HG03520 (cell line): ENCODE results near the gene SRPK3.

Source experiments
- ATAC-seq: cut with Tn5 transposase; IDR thresholded peaks from one replicate; pipeline ENCODE4 v1.9.1; 2021; ENCODE audit warnings: mild to moderate bottlenecking, moderate library complexity; ENCODE audit not compliant: unreplicated experiment

Gene SRPK3

GRCh38 chrX:153782871-153783270 lies 2.0 kb downstream of the SRPK3 start:
- ATAC-seq, result no peak

GRCh38 chrX:153783378-153784013 lies 2.7 kb downstream of the SRPK3 start:
- ATAC-seq, result no peak

GRCh38 chrX:153784325-153784967 lies 3.6 kb downstream of the SRPK3 start:
- ATAC-seq, result no peak

- no peak for ATAC-seq
These were observed 5.8 kb downstream of the SRPK3 start for GRCh38 chrX:153786669-153787068.

- ATAC-seq, result no peak
These were observed 8.8 kb downstream of the SRPK3 start for GRCh38 chrX:153789654-153790053.

GRCh38 chrX:153791104-153791852 lies 10.4 kb downstream of the SRPK3 start:
- ATAC-seq, result no peak

GRCh38 chrX:153792368-153792767 lies 11.5 kb downstream of the SRPK3 start:
- no peak for ATAC-seq

- ATAC-seq, result no peak
These were observed 12.4 kb downstream of the SRPK3 start for GRCh38 chrX:153793291-153793690.

GRCh38 chrX:153794018-153794896 lies 13.4 kb downstream of the SRPK3 start, which contains the start of the genes IDH3G and SSR4:
Gene IDH3G (minus strand): TSS chrX:153794375. CDS start chrX:153794326, 49 bp downstream.
Gene SSR4 (plus strand): TSS chrX:153794668. CDS start chrX:153794688, 20 bp downstream.
- ATAC-seq, result peak; percentile 92

- peak; percentile 9 for ATAC-seq
These were observed 14.3 kb downstream of the SRPK3 start for GRCh38 chrX:153794897-153795816.

GRCh38 chrX:153797415-153798015 lies 16.7 kb downstream of the SRPK3 start:
- no peak for ATAC-seq

GRCh38 chrX:153799326-153799725 lies 18.5 kb downstream of the SRPK3 start:
- no peak for ATAC-seq

- no peak for ATAC-seq
These were observed 19.4 kb downstream of the SRPK3 start for GRCh38 chrX:153800177-153800722.

- ATAC-seq, result no peak
These were observed 19.9 kb downstream of the SRPK3 start for GRCh38 chrX:153800746-153801145.

- ATAC-seq, result no peak
These were observed 20.8 kb downstream of the SRPK3 start for GRCh38 chrX:153801669-153802068.

- no peak for ATAC-seq
These were observed 21.7 kb downstream of the SRPK3 start for GRCh38 chrX:153802513-153803045.

- no peak for ATAC-seq
These were observed 22.6 kb downstream of the SRPK3 start for GRCh38 chrX:153803211-153804099.

- ATAC-seq, result no peak
These were observed 23.3 kb downstream of the SRPK3 start for GRCh38 chrX:153804100-153804595.
